ENCODE data around the gene RERG. TPM values are rescaled to one million over a fixed set of nuclear protein-coding genes. Genes with fewer than 3 reads are reported as not detected.
"Not testable (repeated sequence)": the region's sequence is repeated elsewhere in the genome, so short reads cannot be mapped to it uniquely, and the experiment has no call there.

Gene RERG
- total RNA-seq, 4 donors from 2014 or later, result 2.9 to 16.5 (median 11.4) TPM

DNA sequence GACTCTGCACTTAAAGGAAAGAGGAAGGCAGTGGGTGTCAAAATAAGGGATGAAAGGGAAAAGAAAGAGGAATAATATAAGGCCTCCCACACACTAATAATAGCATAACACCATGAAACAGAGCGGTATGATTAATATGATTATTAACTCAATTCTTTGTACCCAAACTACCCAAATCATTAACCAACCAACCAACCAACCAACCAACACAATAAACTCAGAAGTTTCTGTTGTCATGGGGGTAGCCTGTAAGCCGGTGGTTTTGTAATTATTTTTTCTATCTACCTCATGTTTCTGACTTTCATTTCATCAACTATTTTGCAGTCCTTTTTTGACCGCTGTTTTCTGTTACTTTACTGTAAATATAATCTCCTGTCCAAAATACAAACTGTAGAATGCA, 105.8 kb downstream of the RERG start:
- TF ChIP-seq, protein P1, sequence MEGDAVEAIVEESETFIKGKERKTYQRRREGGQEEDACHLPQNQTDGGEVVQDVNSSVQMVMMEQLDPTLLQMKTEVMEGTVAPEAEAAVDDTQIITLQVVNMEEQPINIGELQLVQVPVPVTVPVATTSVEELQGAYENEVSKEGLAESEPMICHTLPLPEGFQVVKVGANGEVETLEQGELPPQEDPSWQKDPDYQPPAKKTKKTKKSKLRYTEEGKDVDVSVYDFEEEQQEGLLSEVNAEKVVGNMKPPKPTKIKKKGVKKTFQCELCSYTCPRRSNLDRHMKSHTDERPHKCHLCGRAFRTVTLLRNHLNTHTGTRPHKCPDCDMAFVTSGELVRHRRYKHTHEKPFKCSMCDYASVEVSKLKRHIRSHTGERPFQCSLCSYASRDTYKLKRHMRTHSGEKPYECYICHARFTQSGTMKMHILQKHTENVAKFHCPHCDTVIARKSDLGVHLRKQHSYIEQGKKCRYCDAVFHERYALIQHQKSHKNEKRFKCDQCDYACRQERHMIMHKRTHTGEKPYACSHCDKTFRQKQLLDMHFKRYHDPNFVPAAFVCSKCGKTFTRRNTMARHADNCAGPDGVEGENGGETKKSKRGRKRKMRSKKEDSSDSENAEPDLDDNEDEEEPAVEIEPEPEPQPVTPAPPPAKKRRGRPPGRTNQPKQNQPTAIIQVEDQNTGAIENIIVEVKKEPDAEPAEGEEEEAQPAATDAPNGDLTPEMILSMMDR (IDR thresholded peaks at IDR 0.05), result no peak
- no peak for TF ChIP-seq POLR2A (IDR thresholded peaks at IDR 0.05)
- DNase-seq (ENCODE audit: low spot score in 2 of 2), result no peak
- H3K4me3 ChIP-seq (ENCODE audit: low read depth, poor library complexity, severe bottlenecking), result no peak overlapping the region
- WGBS, 2 donors, result 96 to 99% methylated on average over 3 of the region's 3 CpGs
- intact Hi-C loops (cut with DNase I; ENCODE audit: low total_unique reads), result no loop called here

DNA sequence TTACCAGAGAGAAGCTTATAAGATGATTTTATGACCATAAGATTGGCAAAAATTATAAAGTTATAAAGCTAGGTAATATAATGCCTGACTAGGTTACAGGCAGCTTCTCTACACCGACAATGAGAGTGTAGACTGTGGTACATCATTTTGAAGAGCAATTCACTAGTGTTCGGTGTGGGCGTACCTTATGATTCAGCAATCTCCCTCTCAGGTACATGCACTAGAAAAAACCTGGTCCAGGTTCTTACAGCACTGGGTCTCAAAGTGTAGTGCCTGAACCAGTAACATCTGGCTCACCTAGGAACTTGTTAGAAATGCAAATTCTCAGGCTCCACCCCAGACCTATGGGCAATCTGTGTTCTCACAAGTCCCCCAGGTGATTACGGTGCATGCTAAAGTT, 106.7 kb downstream of the RERG start:
- no peak for TF ChIP-seq POLR2A (IDR thresholded peaks at IDR 0.05)
- TF ChIP-seq, protein P1 (IDR thresholded peaks at IDR 0.05), result no peak
- no peak for DNase-seq (ENCODE audit: low spot score in 2 of 2)
- intact Hi-C loops (cut with DNase I; ENCODE audit: low total_unique reads), result no loop called here
- 91 to 92% methylated on average over 4 of the region's 4 CpGs for WGBS, 2 donors
- no peak overlapping the region for H3K4me3 ChIP-seq (ENCODE audit: low read depth, poor library complexity, severe bottlenecking)

DNA sequence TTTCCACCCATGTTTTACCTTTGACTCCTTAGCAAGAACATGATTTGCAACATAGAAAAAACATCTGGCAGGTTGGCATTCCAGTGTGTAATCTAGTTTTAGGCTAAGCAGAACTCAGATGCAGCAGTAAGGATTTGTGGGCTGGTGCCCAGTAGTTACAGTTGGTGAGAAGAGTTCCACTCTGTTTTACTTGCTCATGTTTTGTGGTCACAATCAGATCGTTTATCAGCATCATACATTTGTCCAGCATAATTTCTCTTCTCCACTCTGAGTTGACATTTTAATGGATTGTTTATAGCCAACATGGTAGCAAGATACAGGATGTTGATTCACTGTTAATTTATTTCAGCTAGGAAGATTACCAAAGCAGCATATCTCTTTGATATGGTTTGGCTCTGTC, 128.4 kb downstream of the RERG start:
- 35 to 44% methylated on average over 1 of the region's 1 CpG for WGBS, 2 donors
- no peak for TF ChIP-seq POLR2A (IDR thresholded peaks at IDR 0.05)
- TF ChIP-seq, protein P1 (IDR thresholded peaks at IDR 0.05), result no peak
- no peak overlapping the region for H3K4me3 ChIP-seq (ENCODE audit: low read depth, poor library complexity, severe bottlenecking)
- intact Hi-C loops (cut with DNase I; ENCODE audit: low total_unique reads), result no loop called here
- DNase-seq (ENCODE audit: low spot score in 2 of 2), result no peak

DNA sequence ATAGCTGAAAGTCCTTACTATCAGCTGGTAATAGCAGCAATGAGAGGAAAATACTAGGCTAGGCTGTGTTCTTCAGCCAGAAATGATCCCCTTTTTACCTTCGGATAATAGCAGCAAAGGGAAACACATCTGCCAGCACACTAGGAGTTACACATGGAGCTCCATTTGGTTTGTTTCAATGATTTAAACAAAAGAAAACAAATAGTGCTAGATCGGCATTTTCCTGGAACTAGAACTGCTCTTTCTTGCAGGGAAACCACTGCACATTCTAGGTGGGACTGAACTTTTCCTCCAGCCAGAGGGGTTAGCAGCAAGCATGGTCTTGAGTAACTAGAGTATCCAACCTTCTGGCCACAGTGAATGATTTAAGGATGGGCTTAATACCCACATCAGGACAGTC, 130.8 kb downstream of the RERG start:
- no peak overlapping the region for H3K4me3 ChIP-seq (ENCODE audit: low read depth, poor library complexity, severe bottlenecking)
- 78 to 84% methylated on average over 2 of the region's 2 CpGs for WGBS, 2 donors
- intact Hi-C loops (cut with DNase I; ENCODE audit: low total_unique reads), result no loop called here
- DNase-seq (ENCODE audit: low spot score in 2 of 2), result no peak
- TF ChIP-seq POLR2A (IDR thresholded peaks at IDR 0.05), result no peak
- TF ChIP-seq, protein P1 (IDR thresholded peaks at IDR 0.05), result no peak

DNA sequence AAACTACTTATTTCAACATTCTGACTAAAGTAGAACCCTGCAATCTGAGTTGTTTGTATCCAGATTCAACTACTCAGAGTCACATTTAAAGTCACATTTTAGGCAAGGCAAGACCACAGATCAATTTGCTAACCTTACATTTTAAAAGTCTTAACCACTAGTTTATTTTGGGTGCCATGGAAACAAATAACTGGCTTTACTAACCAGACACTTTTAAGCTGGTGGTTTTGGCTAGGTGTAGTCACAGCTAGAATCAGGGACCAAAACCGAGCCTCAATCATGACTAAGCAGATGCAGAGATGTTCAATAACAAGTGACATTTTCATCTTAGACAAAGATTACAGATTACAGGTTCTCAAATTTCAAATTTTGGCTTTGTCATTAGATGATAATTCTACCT, 133.1 kb downstream of the RERG start:
- intact Hi-C loops (cut with DNase I; ENCODE audit: low total_unique reads), result no loop called here
- no peak overlapping the region for H3K4me3 ChIP-seq (ENCODE audit: low read depth, poor library complexity, severe bottlenecking)
- no peak for DNase-seq (ENCODE audit: low spot score in 2 of 2)
- no peak for TF ChIP-seq POLR2A (IDR thresholded peaks at IDR 0.05)
- TF ChIP-seq, protein P1 (IDR thresholded peaks at IDR 0.05), result no peak
- WGBS, 2 donors, result 50 to 59% methylated on average over 1 of the region's 1 CpG

DNA sequence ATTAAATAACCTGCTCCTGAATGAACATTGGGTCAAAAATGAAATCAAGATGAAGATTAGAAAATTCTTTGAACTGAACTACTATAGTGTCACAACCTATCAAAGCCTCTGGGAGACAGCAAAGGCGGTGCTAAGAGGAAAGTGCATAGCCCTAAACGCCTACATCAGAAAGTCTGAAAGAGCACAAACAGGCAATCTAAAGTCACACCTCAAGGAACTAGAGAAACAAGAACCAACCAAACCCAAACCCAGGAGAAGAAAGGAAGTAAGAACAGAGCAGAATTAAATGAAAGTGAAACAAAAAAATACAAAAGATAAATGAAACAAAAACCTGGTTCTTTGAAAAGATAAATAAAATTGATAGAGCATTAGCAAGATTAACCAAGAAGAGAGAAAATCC, 143.5 kb downstream of the RERG start:
- WGBS, 2 donors, result 81 to 93% methylated on average over 2 of the region's 2 CpGs
- intact Hi-C loops (cut with DNase I; ENCODE audit: low total_unique reads); DNase-seq (ENCODE audit: low spot score in 2 of 2); H3K4me3 ChIP-seq (ENCODE audit: low read depth, poor library complexity, severe bottlenecking): not testable (repeated sequence)

Data from lower leg skin (tissue), 4 donors.